CMK (cell line): ENCODE measurements around the gene NUP160.
"Not testable (repeated sequence)": the region's sequence is repeated elsewhere in the genome, so short reads cannot be mapped to it uniquely, and the experiment has no call there.

Source experiments
- DNase-seq: peaks from one replicate; pipeline ENCODE4 v3.0.0-alpha.2; 2010; ENCODE audit warnings: low read depth

The NUP160 gene

DNA sequence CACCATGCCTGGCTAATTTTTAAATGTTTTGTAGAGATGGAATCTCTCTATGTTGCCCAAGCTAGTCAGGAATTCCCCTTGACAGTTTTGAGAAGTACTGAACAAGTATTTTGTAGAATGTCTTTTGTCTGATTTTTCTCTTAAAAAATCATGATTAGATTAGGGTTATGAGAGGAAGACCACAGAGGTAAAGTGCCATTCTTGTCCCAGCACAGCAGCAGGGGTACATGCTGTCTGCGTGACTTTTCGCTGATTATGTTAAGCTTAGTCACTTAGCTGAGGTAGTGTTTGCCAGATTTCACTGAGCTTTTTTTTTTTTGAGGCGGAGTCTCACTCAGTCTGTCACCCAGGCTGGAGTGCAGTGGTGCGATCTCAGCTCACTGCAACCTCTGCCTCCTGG is 13.6 kb upstream of the NUP160 start:
- no peak for DNase-seq

DNA sequence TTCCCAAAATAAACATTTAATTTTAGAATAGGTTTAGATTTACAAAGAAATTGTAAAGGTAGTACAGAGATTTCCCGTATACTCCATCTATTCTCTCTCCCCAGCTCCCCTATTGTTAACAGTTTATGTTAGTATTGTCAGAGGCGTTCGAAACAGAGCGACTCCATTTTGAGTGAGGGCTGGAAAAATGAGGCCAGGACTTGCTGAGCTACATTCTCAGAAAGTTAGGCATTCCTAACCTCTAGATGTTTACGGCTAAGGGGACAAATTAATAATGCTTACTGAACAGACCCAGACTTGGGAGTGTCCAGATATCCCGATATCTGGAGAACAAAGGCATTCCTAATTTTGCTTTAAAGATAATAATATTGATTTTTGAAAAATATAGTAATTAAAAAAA is 12.4 kb upstream of the NUP160 start:
- no peak for DNase-seq

DNA sequence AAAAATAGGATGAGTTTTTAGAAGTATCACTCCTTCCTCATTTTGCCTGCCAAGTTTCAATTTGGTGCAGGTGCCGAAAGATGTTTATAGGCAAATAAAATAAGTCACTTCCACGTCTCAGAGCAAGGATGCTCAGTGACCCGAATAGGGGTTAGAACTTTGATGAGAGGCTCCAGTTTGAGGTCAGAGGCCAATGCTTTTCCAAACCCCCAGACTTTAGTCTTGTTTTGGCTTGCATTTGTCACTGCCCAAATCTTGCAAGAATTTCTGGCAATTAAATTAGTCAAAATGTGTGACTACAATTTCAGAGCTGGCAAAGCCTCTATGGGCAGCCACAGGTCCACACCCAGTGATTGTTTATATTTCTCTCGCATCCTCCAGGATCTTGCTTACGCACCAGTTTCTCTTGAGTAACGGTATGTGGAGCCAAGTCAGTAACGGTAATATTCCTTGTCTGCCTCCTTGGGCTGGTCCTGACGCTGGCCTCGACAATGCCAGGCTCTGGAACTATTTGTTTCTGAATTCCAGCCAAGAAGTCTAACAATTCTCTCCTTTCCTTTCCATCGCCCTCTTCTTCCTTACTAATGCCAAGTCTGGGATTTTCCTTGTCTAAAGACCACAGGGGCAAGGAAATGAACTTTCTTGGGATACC is 9.9 kb upstream of the NUP160 start:
- DNase-seq: no peak

DNA sequence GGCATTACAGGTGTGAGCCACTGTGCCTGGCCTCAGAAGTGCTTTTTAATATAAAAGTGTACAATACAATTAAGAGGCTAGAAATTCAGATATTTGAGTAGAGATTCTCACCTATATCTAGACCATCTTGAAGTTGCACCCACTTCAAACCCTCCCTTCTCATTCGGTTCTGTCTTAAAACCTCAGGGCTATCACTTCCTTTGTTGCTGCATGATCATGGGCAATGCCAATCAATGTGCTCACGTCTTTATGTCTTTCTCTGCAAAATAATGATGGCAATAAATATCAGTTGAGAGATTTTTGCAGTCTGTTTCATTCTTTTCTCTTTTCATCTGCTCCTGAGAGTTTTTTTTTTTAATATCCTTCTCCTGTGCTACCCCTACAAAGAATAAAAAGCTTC is 9.3 kb upstream of the NUP160 start:
- DNase-seq: no peak

DNA sequence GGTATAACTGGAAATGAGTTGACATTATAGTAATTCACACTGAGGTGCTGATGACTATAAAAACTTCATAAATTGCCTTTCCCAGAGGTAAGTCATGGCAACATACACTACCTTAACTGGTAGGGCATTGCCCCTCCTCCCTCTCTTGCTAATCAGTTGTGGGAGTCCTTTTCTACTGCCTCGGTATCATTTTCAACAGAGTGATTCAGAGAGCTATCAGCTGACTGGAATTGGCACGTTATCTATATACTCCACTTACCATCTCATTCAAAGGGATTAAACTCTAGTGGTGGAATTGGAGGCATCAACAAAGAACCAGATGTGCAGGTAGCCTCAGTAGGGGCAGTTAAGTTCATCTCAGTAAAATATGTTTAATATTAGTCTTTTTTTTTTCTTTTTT is 8.0 kb upstream of the NUP160 start:
- no peak for DNase-seq

DNA sequence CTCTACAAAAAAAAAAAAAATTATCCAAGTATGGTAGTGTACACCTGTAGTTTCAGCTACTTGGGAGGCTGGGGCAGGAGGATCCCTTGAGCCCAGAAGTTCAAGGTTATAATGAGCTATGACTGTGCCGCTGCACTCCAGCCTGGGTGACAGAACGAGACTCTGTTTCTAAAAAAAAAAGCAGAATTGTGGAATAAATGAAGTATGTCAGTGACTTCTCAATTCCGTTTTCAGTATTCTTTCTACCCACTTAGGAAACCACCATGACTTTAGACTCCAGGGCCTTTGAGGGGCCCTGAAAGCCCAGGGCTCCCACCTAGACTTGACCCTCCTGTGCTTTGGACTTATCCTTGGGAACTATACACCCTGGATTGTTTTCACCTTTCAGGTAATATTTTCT is 6.5 kb upstream of the NUP160 start:
- DNase-seq: no peak

DNA sequence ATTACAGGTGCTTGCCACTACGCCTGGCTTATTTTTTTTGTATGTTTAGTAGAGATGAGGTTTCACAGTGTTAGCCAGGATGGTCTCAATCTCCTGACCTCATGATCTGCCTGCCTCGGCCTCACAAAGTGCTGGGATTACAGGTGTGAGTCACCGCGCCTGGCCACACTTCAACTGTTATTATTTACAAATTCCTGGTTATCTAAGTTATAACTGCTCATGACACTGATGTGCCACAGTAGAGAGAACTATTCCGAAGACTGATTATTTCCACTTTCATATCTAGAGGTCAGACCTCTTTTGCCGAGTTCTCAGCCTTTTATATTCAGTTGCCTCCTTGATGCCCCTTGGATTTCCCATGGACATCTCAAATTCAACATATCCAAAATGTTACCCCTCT is 3.9 kb upstream of the NUP160 start:
- DNase-seq: no peak

DNA sequence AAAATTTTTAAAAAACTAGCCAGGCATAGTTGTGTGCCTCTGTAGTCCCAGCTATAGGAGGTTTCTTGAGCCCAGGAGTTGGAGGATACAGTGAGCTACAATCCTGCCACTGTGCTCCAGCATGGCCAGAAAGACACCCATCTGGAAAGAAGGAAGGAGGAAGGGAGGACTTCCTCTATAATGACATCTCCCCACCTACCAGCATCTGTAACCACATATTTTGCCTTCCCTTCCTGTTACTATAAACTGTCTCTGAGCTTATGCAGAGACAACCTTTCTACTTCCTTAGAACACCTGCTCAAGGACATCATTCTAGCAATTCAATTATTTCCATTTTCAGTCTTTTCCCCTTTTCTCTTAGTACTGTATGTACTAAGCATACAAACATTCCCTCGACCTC is 2.2 kb upstream of the NUP160 start:
- no peak for DNase-seq

DNA sequence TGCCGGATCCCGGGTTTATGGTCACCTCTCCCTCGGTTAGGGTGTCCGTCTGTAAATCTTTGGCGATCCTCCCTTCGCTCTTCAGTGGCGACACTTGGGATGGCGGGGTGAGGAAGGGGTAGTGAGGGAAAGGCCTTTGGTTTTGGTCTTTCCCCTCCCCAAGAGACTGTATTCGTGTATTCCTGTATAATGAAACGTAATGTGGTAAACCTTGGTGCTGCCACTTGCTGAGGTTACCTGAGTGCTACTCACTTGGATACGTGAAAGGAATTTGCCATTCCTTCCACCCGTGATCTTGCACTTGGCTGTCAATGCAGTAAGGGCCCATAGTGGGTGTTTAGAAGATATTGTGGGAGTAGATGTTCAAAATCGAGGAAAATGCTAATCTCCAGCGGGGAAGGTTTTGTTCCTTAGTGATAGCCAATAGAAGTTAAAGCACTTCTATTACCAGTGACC is 578 bp upstream of the NUP160 start:
- DNase-seq: no peak

DNA sequence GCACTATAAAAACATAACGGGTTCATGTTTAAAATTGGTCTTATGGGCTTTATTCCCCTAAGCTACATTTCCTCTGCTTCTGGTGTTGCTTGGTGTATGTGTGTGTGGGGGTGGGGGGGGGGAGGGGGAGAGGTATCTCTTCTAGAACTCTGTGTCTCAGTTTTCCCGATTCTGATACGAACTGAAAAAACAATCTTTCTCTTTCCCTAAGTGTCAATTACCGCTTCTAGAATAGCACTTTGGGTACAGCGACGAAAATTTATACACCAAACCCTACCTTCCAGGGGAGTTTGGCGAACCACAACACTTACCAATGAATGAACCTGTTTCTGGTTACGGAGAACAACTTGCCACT is 636 bp downstream of the NUP160 start:
- DNase-seq: no peak

DNA sequence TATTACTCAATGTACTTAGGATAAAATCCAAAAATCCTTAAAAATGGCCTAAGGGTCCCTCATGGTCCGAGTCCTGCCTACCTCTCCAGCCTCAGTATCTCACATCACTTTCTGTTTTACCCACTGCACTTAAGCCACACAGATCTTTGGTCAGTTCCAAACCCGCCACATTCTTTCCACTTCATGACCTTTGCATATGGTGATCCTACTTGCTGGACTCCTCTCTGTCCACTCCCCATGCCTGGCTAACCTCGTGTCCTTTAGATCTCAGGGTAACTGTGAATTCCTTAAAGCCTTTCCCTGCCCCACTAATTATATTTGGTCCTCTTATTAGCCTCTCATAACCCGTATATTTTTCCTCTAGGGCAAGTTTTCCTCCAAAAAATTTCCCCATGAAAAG is 1.2 kb downstream of the NUP160 start:
- no peak for DNase-seq

DNA sequence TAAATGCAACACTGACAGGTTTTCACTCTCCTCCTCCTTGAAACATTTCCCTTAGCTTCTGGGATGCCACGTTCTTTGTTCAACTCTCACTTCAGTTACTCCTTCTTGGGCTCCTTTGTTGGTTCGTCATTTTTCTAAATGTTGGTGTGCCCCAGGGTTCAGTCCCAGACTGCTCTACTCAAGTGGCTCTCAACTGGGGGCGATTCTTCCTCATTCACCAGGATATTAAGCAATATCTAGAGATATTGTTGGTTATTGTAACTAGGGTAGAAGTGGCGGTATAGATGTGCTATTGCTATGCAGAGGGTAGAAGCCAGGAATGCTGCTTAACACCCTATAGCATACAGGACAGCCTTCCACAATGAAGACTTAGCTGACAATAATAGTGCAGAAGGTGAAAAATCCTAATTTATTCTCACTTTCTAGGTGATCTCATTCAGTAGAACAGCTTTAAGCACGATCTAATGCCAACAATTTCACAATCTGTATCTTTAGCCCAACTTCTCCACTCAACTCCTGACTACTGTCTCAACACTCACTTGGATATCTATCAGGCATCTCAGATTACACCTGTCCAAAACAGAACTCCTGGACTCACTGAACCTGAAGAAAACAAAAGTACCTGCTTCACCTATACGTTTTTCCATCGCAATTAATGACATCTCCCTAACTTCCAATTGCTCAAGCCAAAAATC is 4.6 kb downstream of the NUP160 start:
- DNase-seq: no peak

DNA sequence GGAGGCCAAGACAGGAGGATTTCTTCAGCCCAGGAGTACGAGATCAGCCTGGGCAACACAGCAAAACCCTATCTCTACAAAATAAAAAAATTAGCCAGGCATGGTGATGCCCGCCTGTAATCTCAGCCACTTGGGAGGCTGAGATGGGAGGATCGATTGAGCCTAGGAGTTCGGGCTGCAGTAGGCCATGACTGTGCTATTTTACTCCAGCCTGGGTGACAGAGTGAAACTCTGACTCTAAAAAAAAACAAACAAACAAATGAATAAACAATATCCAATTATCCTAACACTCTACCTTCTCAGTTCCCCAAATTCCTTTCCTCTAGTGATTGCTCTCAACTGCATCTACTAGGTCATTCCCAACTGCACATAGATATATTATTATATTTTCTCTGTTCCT is 5.4 kb downstream of the NUP160 start:
- no peak for DNase-seq

DNA sequence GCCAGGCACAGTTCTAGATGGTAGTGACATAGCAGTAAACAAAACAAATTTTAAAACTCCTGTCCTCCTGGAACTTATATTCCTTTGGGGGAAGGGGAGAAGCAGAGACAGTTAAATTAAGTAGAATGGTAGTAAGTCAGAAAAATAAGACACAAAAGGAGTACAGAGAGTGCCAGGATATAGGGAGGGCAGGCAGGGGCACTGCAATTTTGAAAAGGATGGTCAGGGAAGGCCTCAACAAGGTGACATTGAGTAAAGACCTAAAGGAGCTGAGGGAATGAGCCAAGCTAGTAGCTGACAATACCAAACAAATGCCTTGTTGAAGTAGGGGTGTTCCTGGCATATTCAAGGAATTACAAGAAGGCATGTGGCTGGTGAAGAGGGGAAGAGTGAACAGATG is 10.2 kb downstream of the NUP160 start:
- no peak for DNase-seq

DNA sequence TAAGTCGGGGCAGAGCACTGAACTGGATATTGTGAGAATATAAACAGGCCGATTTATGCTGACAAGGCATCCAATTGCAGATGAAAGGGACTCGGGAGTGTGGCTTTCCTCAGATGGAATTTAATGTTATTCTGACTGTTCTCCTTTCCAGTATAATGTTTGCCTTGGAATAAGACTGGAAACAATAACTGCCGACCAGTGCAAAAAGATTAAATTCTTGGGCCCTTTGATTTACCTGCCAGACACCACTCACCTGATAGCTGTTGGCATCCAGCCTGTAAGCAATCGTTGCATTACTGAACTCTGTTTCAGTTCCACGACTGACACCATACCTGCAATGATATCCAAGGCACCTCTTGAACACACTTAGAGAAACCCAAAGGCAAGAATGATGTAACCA is 10.9 kb downstream of the NUP160 start:
- DNase-seq: no peak

DNA sequence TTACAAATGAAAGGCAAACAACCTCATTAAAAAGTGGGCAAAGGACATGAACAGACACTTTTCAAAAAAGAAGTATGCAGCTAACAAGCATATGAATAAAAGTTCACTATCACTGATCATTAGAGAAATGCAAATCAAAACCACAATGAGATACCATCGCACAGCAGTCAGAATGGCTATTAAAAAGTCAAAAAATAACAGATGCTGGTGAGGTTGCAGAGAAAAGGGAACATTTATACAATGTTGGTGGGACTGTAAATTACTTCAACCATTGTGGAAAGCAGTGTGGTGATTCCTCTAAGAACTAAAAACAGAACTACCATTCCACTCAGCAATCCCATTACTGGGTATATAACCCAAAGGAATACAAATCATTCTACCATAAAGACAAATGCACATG is 18.1 kb downstream of the NUP160 start:
- DNase-seq: not testable (repeated sequence)

DNA sequence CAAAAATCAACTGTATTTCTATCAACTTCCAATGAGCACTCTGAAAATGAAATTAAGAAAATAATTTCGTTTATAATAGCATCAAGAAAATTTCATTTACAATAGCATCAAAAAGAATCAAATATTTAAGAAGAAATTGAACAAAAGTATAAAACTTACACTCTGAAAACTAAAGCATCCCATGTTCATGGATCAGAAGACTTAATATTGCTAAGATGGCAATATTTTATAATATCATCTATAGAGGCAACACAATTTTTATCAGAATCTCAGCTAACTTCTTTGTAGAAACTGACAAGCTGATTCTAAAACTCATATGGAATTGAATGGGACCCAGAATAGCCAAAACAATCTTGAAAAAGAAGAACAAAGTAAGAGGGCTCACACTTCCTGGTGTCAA is 19.9 kb downstream of the NUP160 start:
- DNase-seq: no peak

DNA sequence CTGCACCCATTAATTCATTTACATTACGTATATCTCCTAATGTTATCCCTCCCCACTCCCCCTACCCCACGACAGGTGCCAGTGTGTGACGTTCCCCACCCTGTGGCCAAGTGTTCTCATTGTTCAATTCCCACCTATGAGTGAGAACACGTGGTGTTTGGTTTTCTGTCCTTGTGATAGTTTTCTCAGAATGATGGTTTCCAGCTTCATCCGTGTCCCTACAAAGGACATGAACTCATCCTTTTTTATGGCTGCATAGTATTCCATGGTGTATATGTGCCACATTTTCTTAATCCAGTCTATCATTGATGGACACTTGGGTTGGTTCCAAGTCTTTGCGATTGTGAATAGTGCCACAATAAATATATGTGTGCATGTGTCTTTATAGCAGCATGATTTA is 25.5 kb downstream of the NUP160 start:
- DNase-seq: not testable (repeated sequence)

DNA sequence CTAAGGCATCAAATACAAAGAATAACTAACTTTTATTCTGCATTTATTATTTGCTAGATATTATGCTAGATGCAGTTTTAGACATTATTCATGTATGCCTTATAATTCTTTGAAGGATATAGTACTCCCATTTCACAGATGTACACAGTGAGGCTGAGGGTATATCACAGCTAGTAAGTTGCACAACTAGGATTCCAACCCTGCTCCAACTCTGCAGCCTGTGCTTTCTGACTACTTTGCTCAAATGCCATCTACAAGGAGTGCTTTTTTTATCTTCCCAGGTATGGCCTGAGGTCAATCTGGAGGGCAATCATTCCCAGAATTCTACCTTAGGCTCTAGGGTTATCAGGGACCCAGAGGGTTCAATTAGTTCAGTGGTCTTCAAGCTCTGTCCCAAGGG is 28.4 kb downstream of the NUP160 start:
- DNase-seq: no peak

DNA sequence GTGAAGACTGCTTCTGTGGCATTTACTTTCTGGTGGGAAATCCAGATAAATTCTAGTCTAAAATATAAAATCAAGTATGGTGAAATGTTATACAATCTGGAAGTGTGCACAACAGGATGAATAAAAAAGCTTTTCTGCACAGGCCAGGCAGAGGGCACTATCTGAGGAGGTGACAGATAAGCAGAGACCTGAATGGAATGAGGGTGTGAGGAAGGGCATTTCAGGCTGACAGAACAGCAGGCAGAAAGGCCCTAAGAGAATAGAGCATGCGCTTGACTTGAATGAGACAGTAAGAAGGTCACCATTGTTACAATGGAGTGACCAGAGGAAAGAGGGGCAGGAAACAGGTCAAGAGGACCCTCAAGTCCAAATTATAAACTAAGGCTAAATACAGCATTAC is 47.4 kb downstream of the NUP160 start:
- no peak for DNase-seq

DNA sequence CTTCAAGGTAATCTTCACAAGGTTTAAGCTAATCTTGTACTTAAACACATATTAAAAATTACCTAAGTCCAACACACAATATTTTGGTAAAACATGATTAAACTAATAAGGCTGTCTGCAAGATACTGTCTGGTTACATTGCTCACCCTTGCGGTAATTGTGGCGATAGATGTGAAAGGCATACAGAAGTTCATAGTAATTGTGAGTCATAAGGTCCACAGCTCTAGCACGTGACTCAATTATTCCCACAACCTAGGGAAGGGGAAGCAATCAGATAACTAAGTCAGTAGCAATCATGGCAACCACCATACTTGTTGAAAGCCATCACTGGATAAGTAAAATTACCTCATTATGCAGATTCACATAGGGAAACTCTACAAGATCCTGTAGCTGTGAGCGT is 50.5 kb downstream of the NUP160 start:
- DNase-seq: no peak

DNA sequence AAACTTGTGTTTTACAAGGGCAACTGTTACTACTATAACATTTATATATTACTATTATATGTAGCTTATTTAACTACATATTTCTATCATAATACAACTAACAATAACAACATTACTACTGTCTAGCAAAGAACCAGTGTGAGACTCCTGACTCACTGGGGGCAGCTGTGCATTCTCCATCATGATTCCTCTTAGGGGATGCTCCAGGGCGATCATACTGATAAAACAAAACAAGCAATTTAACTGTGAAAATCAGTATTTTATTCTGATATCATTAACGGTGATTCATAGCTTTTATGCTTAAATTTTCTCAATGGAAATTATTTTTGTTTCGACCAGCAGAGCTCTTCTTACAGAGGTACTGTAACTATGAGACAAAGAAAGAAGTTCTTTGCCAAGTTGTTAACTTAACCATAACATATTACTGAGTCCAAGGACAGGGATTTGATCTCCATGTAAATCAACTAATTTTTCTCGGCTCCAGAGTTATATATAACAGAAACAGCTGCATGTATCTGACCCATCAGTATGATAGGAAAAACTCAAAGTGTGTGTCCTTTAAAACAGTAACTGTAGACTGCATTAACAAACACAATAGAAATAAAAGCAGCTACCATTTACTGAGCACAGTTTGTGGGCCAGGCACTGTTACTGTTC is 56.2 kb downstream of the NUP160 start:
- no peak for DNase-seq

DNA sequence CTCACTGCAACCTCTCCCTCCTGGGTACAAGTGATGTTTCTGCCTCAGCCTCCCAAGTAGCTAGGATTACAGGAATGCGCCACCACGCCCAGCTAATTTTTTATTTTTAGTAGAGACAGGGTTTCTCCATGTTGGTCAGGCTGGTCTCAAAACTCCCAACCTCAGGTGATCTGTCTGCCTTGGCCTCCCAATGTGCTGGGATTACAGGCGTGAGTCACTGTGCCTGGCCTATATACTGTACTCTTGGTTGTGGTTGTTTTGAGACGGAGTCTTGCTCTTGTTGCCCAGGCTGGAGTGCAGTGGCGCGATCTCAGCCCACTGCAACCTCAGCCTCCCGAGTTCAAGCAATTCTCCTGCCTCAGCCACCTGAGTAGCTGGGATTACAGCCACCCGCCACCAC is 58.1 kb downstream of the NUP160 start:
- not testable (repeated sequence) for DNase-seq

DNA sequence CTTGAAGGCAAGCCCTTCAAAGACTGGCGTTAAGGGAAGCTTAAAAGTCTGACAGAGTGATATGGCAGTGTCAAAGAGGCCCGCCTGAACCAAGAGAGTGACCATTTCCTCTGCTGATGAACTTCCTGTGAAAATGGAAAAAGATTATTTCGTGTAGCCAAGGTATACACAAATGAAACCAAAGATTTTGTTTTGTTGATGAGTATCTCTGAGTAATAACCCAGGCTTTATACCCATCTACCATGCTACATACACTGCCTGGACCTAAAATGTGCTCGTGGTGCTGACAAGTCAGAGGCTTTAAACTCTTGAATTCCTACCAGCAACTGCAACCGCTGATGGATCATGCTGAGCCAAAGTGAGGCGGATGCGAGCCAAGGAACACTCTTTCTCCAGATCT is 60.0 kb downstream of the NUP160 start:
- no peak for DNase-seq
